ENCODE data around the gene FAM168A.

DNA sequence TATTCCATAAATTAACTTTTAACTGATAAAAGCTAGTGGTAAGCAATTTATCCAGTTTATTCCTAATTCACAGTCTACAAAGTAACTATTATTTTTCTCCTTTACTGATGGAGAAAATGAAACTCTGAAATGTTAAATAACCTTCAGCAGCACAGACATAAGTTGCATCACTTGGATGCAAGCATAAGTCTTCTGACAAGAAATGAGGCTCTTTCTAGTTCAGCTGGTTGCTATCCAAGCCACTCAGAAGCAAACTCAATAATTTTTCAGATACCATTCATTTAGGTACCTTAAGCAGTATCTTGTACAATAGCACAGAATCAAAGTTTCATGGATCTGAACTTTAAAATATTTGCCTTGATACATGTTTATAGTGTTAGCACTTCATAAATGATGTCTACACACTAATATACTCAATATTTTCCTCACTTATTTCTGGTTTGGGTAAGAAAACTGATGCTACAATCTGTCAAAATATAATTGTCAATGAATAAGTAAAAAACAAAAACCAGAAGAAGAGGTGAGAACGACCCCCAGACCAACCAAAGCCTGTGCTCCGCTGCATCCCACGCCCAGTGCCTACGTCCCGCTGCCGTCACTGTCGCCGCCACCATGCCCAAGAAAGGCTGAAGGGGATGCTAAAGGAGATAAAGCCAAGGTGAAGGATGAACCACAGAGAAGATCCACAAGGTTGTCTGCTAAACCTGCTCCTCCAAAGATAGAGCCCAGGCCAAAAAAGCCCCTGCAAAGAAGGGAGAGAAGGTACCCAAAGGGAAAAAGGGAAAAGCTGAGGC lies 18.1 kb downstream of the FAM168A start:
- TF ChIP-seq, protein P1, sequence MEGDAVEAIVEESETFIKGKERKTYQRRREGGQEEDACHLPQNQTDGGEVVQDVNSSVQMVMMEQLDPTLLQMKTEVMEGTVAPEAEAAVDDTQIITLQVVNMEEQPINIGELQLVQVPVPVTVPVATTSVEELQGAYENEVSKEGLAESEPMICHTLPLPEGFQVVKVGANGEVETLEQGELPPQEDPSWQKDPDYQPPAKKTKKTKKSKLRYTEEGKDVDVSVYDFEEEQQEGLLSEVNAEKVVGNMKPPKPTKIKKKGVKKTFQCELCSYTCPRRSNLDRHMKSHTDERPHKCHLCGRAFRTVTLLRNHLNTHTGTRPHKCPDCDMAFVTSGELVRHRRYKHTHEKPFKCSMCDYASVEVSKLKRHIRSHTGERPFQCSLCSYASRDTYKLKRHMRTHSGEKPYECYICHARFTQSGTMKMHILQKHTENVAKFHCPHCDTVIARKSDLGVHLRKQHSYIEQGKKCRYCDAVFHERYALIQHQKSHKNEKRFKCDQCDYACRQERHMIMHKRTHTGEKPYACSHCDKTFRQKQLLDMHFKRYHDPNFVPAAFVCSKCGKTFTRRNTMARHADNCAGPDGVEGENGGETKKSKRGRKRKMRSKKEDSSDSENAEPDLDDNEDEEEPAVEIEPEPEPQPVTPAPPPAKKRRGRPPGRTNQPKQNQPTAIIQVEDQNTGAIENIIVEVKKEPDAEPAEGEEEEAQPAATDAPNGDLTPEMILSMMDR (IDR thresholded peaks at IDR 0.05): no peak
- TF ChIP-seq TP53 (CRISPR knock-in tag; IDR thresholded peaks at IDR 0.05) (no peak), NR3C1 (CRISPR knock-in tag; conservative IDR thresholded peaks at IDR 0.05; ENCODE audit: low read depth) (no peak), ZBTB21 (CRISPR knock-in tag; IDR thresholded peaks at IDR 0.05; ENCODE audit: borderline replicate concordance) (no peak), SP1 (CRISPR knock-in tag; conservative IDR thresholded peaks at IDR 0.05) (no peak), ZNF263 (CRISPR knock-in tag; IDR thresholded peaks at IDR 0.05; ENCODE audit: low read depth) (no peak), MYBL2 (CRISPR knock-in tag; IDR thresholded peaks at IDR 0.05) (no peak), IRF2 (CRISPR knock-in tag; IDR thresholded peaks at IDR 0.05; ENCODE audit: borderline replicate concordance, low read depth) (no peak), NR1H2 (CRISPR knock-in tag; IDR thresholded peaks at IDR 0.05) (no peak), KAT7 (CRISPR knock-in tag; IDR thresholded peaks at IDR 0.05; ENCODE audit: borderline replicate concordance) (no peak)
- TF ChIP-seq, protein P2, sequence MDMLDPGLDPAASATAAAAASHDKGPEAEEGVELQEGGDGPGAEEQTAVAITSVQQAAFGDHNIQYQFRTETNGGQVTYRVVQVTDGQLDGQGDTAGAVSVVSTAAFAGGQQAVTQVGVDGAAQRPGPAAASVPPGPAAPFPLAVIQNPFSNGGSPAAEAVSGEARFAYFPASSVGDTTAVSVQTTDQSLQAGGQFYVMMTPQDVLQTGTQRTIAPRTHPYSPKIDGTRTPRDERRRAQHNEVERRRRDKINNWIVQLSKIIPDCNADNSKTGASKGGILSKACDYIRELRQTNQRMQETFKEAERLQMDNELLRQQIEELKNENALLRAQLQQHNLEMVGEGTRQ (CRISPR knock-in tag; IDR thresholded peaks at IDR 0.05): no peak
- TF ChIP-seq, protein P3, sequence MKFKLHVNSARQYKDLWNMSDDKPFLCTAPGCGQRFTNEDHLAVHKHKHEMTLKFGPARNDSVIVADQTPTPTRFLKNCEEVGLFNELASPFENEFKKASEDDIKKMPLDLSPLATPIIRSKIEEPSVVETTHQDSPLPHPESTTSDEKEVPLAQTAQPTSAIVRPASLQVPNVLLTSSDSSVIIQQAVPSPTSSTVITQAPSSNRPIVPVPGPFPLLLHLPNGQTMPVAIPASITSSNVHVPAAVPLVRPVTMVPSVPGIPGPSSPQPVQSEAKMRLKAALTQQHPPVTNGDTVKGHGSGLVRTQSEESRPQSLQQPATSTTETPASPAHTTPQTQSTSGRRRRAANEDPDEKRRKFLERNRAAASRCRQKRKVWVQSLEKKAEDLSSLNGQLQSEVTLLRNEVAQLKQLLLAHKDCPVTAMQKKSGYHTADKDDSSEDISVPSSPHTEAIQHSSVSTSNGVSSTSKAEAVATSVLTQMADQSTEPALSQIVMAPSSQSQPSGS (CRISPR knock-in tag; IDR thresholded peaks at IDR 0.05; ENCODE audit: borderline replicate concordance, low read depth): no peak
- TF ChIP-seq, protein P4, sequence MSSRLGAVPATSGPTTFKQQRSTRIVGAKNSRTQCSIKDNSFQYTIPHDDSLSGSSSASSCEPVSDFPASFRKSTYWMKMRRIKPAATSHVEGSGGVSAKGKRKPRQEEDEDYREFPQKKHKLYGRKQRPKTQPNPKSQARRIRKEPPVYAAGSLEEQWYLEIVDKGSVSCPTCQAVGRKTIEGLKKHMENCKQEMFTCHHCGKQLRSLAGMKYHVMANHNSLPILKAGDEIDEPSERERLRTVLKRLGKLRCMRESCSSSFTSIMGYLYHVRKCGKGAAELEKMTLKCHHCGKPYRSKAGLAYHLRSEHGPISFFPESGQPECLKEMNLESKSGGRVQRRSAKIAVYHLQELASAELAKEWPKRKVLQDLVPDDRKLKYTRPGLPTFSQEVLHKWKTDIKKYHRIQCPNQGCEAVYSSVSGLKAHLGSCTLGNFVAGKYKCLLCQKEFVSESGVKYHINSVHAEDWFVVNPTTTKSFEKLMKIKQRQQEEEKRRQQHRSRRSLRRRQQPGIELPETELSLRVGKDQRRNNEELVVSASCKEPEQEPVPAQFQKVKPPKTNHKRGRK (CRISPR knock-in tag; IDR thresholded peaks at IDR 0.05; ENCODE audit: borderline replicate concordance): no peak
